ENCODE data around the gene DOP1B. TPM values are rescaled to one million over a fixed set of nuclear protein-coding genes. Genes with fewer than 3 reads are reported as not detected.
"Not testable (repeated sequence)": the region's sequence is repeated elsewhere in the genome, so short reads cannot be mapped to it uniquely, and the experiment has no call there.

Gene DOP1B
- total RNA-seq, 8 experiments from 2014 or later: 7.6 to 32.6 (median 11.5) TPM

GRCh38 chr21:36126621-36127110 is 30.0 kb upstream of the DOP1B start:
- H3K4me1 ChIP-seq (replicated peaks in 1 of 2): peaks cover 0 to 4% of the 10 kb centered on the region in 2 donors
- H3K4me3 ChIP-seq: no peak overlapping the region
- 60 to 100% (median 94%) methylated on average over 1 to 5 of the region's 5 CpGs; no CpG with 5 or more reads in 4 of the 10 experiments for whole genome bisulfite sequencing, 10 experiments
- no peak overlapping the region for H3K27ac ChIP-seq
- no peak for ATAC-seq (replicated peaks in 6 of 8)
- in situ Hi-C loops (cut with MboI; ENCODE audit: low pct_unique_long_range_greater_than_20kb in 2 of 9, low sequenced_read_pairs in 9 of 9, unreplicated experiment in 9 of 9): loop anchor here in 2 of 9 experiments (25.0 kb wide), 1 partner anchor 211 kb away; no protein-coding TSS in a partner anchor

- H3K4me1 ChIP-seq (replicated peaks in 1 of 2): peaks cover 0 to 4% of the 10 kb centered on the region in 2 donors
- H3K4me3 ChIP-seq: no peak overlapping the region
- in situ Hi-C loops (cut with MboI; ENCODE audit: low pct_unique_long_range_greater_than_20kb in 2 of 9, low sequenced_read_pairs in 9 of 9, unreplicated experiment in 9 of 9): loop anchor here in 2 of 9 experiments (25.0 kb wide), 1 partner anchor 210 kb away; no protein-coding TSS in a partner anchor
- ATAC-seq (replicated peaks in 6 of 8): no peak
- WGBS, 10 experiments: 56 to 100% (median 85%) methylated on average over 1 to 9 of the region's 10 CpGs; no CpG with 5 or more reads in 2 of the 10 experiments
- no peak overlapping the region for H3K27ac ChIP-seq
Measured at GRCh38 chr21:36127250-36127904, 29.2 kb upstream of the DOP1B start.

GRCh38 chr21:36127977-36128376 is 28.6 kb upstream of the DOP1B start:
- WGBS, 10 experiments: 40 to 100% (median 92%) methylated on average over 2 to 5 of the region's 5 CpGs; no CpG with 5 or more reads in 5 of the 10 experiments
- Histone ChIP-seq H3K4me3 (no peak overlapping the region), H3K27ac (no peak overlapping the region), H3K4me1 (replicated peaks in 1 of 2) (peaks cover 0 to 4% of the 10 kb centered on the region in 2 donors)
- no peak for ATAC-seq (replicated peaks in 6 of 8)
- in situ Hi-C loops (cut with MboI; ENCODE audit: low pct_unique_long_range_greater_than_20kb in 2 of 9, low sequenced_read_pairs in 9 of 9, unreplicated experiment in 9 of 9): loop anchor here in 2 of 9 experiments (25.0 kb wide), 1 partner anchor 209 kb away; no protein-coding TSS in a partner anchor

- 33 to 90% (median 81%) methylated on average over 1 to 2 of the region's 2 CpGs; no CpG with 5 or more reads in 4 of the 10 experiments for WGBS, 10 experiments
- Histone ChIP-seq H3K4me1 (replicated peaks in 1 of 2) (peaks cover 0 to 4% of the 10 kb centered on the region in 2 donors), H3K27ac (no peak overlapping the region), H3K4me3 (no peak overlapping the region)
- in situ Hi-C loops (cut with MboI; ENCODE audit: low pct_unique_long_range_greater_than_20kb in 2 of 9, low sequenced_read_pairs in 9 of 9, unreplicated experiment in 9 of 9): loop anchor here in 2 of 9 experiments (25.0 kb wide), 1 partner anchor 208 kb away; no protein-coding TSS in a partner anchor
- ATAC-seq (replicated peaks in 6 of 8): no peak
Measured at GRCh38 chr21:36129219-36129618, 27.4 kb upstream of the DOP1B start.

GRCh38 chr21:36130414-36130762 is 26.2 kb upstream of the DOP1B start:
- ATAC-seq (replicated peaks in 6 of 8): peak in 1 of 8 experiments; percentile 76
- H3K4me3 ChIP-seq: peak overlapping the region; percentile 13 to 25 (median 16)

GRCh38 chr21:36130839-36131238 is 25.8 kb upstream of the DOP1B start:
- H3K27ac ChIP-seq; H3K4me1 ChIP-seq (replicated peaks in 1 of 2); ATAC-seq (replicated peaks in 6 of 8); H3K4me3 ChIP-seq: not testable (repeated sequence)
- WGBS, 10 experiments: 80 to 100% (median 90%) methylated on average over 1 to 5 of the region's 5 CpGs; no CpG with 5 or more reads in 1 of the 10 experiments
- in situ Hi-C loops (cut with MboI; ENCODE audit: low pct_unique_long_range_greater_than_20kb in 2 of 9, low sequenced_read_pairs in 9 of 9, unreplicated experiment in 9 of 9): loop anchor here in 2 of 9 experiments (25.0 kb wide), 1 partner anchor 206 kb away; no protein-coding TSS in a partner anchor

More at GRCh38 chr21:36130414-36130762, 26.2 kb upstream of the DOP1B start:
- H3K27ac ChIP-seq; H3K4me1 ChIP-seq (replicated peaks in 1 of 2): not testable (repeated sequence)
- WGBS, 10 experiments: 0 to 100% (median 33%) methylated on average over 1 to 3 of the region's 18 CpGs; no CpG with 5 or more reads in 6 of the 10 experiments
- in situ Hi-C loops (cut with MboI; ENCODE audit: low pct_unique_long_range_greater_than_20kb in 2 of 9, low sequenced_read_pairs in 9 of 9, unreplicated experiment in 9 of 9): loop anchor here in 2 of 9 experiments (25.0 kb wide), 1 partner anchor 207 kb away; no protein-coding TSS in a partner anchor

- in situ Hi-C loops (cut with MboI; ENCODE audit: low pct_unique_long_range_greater_than_20kb in 2 of 9, low sequenced_read_pairs in 9 of 9, unreplicated experiment in 9 of 9): loop anchor here in 2 of 9 experiments (25.0 kb wide), 1 partner anchor 205 kb away; no protein-coding TSS in a partner anchor
Measured at GRCh38 chr21:36132696-36133095, 23.9 kb upstream of the DOP1B start.

GRCh38 chr21:36134803-36135390 is 21.7 kb upstream of the DOP1B start, which contains the start of gene CBR3:
Gene CBR3 (plus strand): TSS chr21:36135079. CDS start chr21:36135193, 114 bp downstream.
- in situ Hi-C loops (cut with MboI; ENCODE audit: low pct_unique_long_range_greater_than_20kb in 2 of 9, low sequenced_read_pairs in 9 of 9, unreplicated experiment in 9 of 9): loop anchor here in 2 of 9 experiments (25.0 kb wide), 1 partner anchor 202 kb away; no protein-coding TSS in a partner anchor
- ATAC-seq (replicated peaks in 6 of 8): peak in 6 of 8 experiments; percentile 12 to 68 (median 36)
- Histone ChIP-seq H3K4me3 (peak within 1 kb of the TSS; percentile 26 to 38 (median 32)), H3K4me1 (replicated peaks in 1 of 2) (peaks cover 0 to 9% of the 10 kb centered on the region in 2 donors), H3K27ac (no peak within 1 kb of the TSS)
- 0 to 2% (median 0%) methylated on average over 2 to 20 of the region's 53 CpGs; no CpG with 5 or more reads in 7 of the 10 experiments for WGBS, 10 experiments

More at GRCh38 chr21:36132696-36133095, 23.9 kb upstream of the DOP1B start:
- WGBS, 10 experiments: 82 to 100% (median 94%) methylated on average over 1 to 8 of the region's 8 CpGs; no CpG with 5 or more reads in 2 of the 10 experiments
- Histone ChIP-seq H3K4me3 (no peak overlapping the region), H3K4me1 (replicated peaks in 1 of 2) (peaks cover 0 to 9% of the 10 kb centered on the region in 2 donors), H3K27ac (no peak overlapping the region)
- ATAC-seq (replicated peaks in 6 of 8): no peak

- ATAC-seq (replicated peaks in 6 of 8): peak; percentile 79 to 88 (median 85)
- Histone ChIP-seq H3K27ac (no peak overlapping the region), H3K4me3 (peak overlapping the region; percentile 26 to 38 (median 32)), H3K4me1 (replicated peaks in 1 of 2) (peaks cover 0 to 7% of the 10 kb centered on the region in 2 donors)
- in situ Hi-C loops (cut with MboI; ENCODE audit: low pct_unique_long_range_greater_than_20kb in 2 of 9, low sequenced_read_pairs in 9 of 9, unreplicated experiment in 9 of 9): loop anchor here in 2 of 9 experiments (25.0 kb wide), 1 partner anchor 202 kb away; no protein-coding TSS in a partner anchor
- WGBS, 10 experiments: 0 to 8% (median 0%) methylated on average over 2 to 23 of the region's 60 CpGs; no CpG with 5 or more reads in 3 of the 10 experiments
Measured at GRCh38 chr21:36135391-36136102, 21.1 kb upstream of the DOP1B start.

- 20 to 97% (median 87%) methylated on average over 1 to 9 of the region's 13 CpGs; no CpG with 5 or more reads in 3 of the 10 experiments for WGBS, 10 experiments
- in situ Hi-C loops (cut with MboI; ENCODE audit: low pct_unique_long_range_greater_than_20kb in 2 of 9, low sequenced_read_pairs in 9 of 9, unreplicated experiment in 9 of 9): loop anchor here in 2 of 9 experiments (25.0 kb wide), 1 partner anchor 198 kb away; no protein-coding TSS in a partner anchor
- not testable (repeated sequence) for ATAC-seq (replicated peaks in 6 of 8); H3K4me1 ChIP-seq (replicated peaks in 1 of 2); H3K27ac ChIP-seq; H3K4me3 ChIP-seq
Measured at GRCh38 chr21:36139791-36140190, 16.8 kb upstream of the DOP1B start.

- Histone ChIP-seq H3K27ac (no peak overlapping the region), H3K4me1 (replicated peaks in 1 of 2) (peaks cover 0 to 3% of the 10 kb centered on the region in 2 donors), H3K4me3 (no peak overlapping the region)
- 0 to 31% (median 0%) methylated on average over 1 to 5 of the region's 6 CpGs; no CpG with 5 or more reads in 3 of the 10 experiments for WGBS, 10 experiments
- ATAC-seq (replicated peaks in 6 of 8): peak; percentile 93 to 98 (median 95)
- in situ Hi-C loops (cut with MboI; ENCODE audit: low pct_unique_long_range_greater_than_20kb in 2 of 9, low sequenced_read_pairs in 9 of 9, unreplicated experiment in 9 of 9): loop anchor here in 2 of 9 experiments (25.0 kb wide), 1 partner anchor 196 kb away; no protein-coding TSS in a partner anchor
Measured at GRCh38 chr21:36141513-36141925, 15.1 kb upstream of the DOP1B start.

- not testable (repeated sequence) for H3K4me1 ChIP-seq (replicated peaks in 1 of 2); H3K27ac ChIP-seq; H3K4me3 ChIP-seq; ATAC-seq (replicated peaks in 6 of 8)
- WGBS, 10 experiments: 68 to 100% (median 100%) methylated on average over 1 to 3 of the region's 6 CpGs; no CpG with 5 or more reads in 7 of the 10 experiments
- in situ Hi-C loops (cut with MboI; ENCODE audit: low pct_unique_long_range_greater_than_20kb in 2 of 9, low sequenced_read_pairs in 9 of 9, unreplicated experiment in 9 of 9): loop anchor here in 2 of 9 experiments (25.0 kb wide), 1 partner anchor 193 kb away; no protein-coding TSS in a partner anchor
Measured at GRCh38 chr21:36144233-36144632, 12.4 kb upstream of the DOP1B start.

Data from motor neuron (in vitro differentiated cells).